Ectodermal cell (in vitro differentiated cells): ENCODE measurements around the gene SUN1.

Experiments used
- H3K27ac ChIP-seq: 2 replicates; pipeline ENCODE4 v1.7.0; 2013; ENCODE audit warnings: mild to moderate bottlenecking, low read depth, low read length; ENCODE audit not compliant: insufficient read depth, poor library complexity, severe bottlenecking
- H3K27me3 ChIP-seq: 2 replicates; pipeline ENCODE4 v1.7.0; 2013; ENCODE audit warnings: mild to moderate bottlenecking, low read length; ENCODE audit not compliant: insufficient read depth, control insufficient read depth, poor library complexity, severe bottlenecking
- H3K36me3 ChIP-seq: one replicate; pipeline ENCODE4 v1.7.0; 2013; ENCODE audit warnings: low read length; ENCODE audit not compliant: control insufficient read depth, insufficient read depth
- H3K4me1 ChIP-seq: one replicate; pipeline ENCODE4 v1.7.0; 2013; ENCODE audit warnings: low read length; ENCODE audit not compliant: control insufficient read depth, insufficient read depth
- H3K4me3 ChIP-seq: 2 replicates; pipeline ENCODE4 v1.7.0; 2013; ENCODE audit warnings: low read depth, low read length, control low read depth; ENCODE audit not compliant: insufficient read depth
- H3K9me3 ChIP-seq: 2 replicates; pipeline ENCODE4 v1.7.0; 2013; ENCODE audit warnings: mild to moderate bottlenecking, low read length, moderate library complexity; ENCODE audit not compliant: control insufficient read depth
- WGBS, 2 experiments: methylation state at CpG; one replicate each; pipeline ENCODE4 v1.1.7; 2013; ENCODE audit warnings: missing lambda C conversion rate in 2 of 2; 5-methylcytosine and 5-hydroxymethylcytosine counted together

Gene SUN1

GRCh38 chr7:891805-892204 lies 59.5 kb downstream of the SUN1 start:
- 96 to 97% methylated on average over 20 of the region's 20 CpGs for WGBS, 2 experiments
- Histone ChIP-seq H3K9me3 (no peaks in the 10 kb centered on the region), H3K27ac (no peak overlapping the region), H3K36me3 (peaks cover 38% of the 10 kb centered on the region), H3K4me1 (no peaks in the 10 kb centered on the region), H3K27me3 (no peaks in the 10 kb centered on the region), H3K4me3 (no peak overlapping the region)

GRCh38 chr7:892648-893593 lies 60.6 kb downstream of the SUN1 start:
- H3K36me3 ChIP-seq = peaks cover 32% of the 10 kb centered on the region
- H3K27ac ChIP-seq = no peak overlapping the region
- H3K4me1 ChIP-seq = no peaks in the 10 kb centered on the region
- no peaks in the 10 kb centered on the region for H3K27me3 ChIP-seq
- H3K9me3 ChIP-seq = no peaks in the 10 kb centered on the region
- H3K4me3 ChIP-seq = no peak overlapping the region
- 94 to 97% methylated on average over 40 to 44 of the region's 48 CpGs for WGBS, 2 experiments

GRCh38 chr7:893686-894085 lies 61.4 kb downstream of the SUN1 start:
- Histone ChIP-seq H3K4me3 (no peak overlapping the region), H3K9me3 (no peaks in the 10 kb centered on the region), H3K27ac (no peak overlapping the region), H3K27me3 (no peaks in the 10 kb centered on the region), H3K4me1 (no peaks in the 10 kb centered on the region), H3K36me3 (peaks cover 32% of the 10 kb centered on the region)
- WGBS, 2 experiments = 95 to 97% methylated on average over 19 of the region's 19 CpGs

GRCh38 chr7:894164-894867 lies 62.0 kb downstream of the SUN1 start:
- Histone ChIP-seq H3K27me3 (no peaks in the 10 kb centered on the region), H3K36me3 (peaks cover 32% of the 10 kb centered on the region), H3K4me1 (no peaks in the 10 kb centered on the region)

GRCh38 chr7:894927-895450 lies 62.7 kb downstream of the SUN1 start:
- Histone ChIP-seq H3K36me3 (peaks cover 32% of the 10 kb centered on the region), H3K27me3 (no peaks in the 10 kb centered on the region), H3K9me3 (no peaks in the 10 kb centered on the region), H3K4me3 (no peak overlapping the region), H3K27ac (no peak overlapping the region), H3K4me1 (no peaks in the 10 kb centered on the region)
- 96% methylated on average over 21 of the region's 21 CpGs for WGBS, 2 experiments

More at GRCh38 chr7:894164-894867, 62.0 kb downstream of the SUN1 start:
- Histone ChIP-seq H3K27ac (no peak overlapping the region), H3K4me3 (no peak overlapping the region), H3K9me3 (no peaks in the 10 kb centered on the region)
- WGBS, 2 experiments = 94 to 95% methylated on average over 40 of the region's 40 CpGs

GRCh38 chr7:895451-896052 lies 63.3 kb downstream of the SUN1 start:
- no peaks in the 10 kb centered on the region for H3K4me1 ChIP-seq
- H3K4me3 ChIP-seq = no peak overlapping the region
- H3K27ac ChIP-seq = no peak overlapping the region
- 96 to 97% methylated on average over 52 of the region's 52 CpGs for WGBS, 2 experiments
- H3K9me3 ChIP-seq = no peaks in the 10 kb centered on the region
- H3K36me3 ChIP-seq = peaks cover 29% of the 10 kb centered on the region
- H3K27me3 ChIP-seq = no peaks in the 10 kb centered on the region

- Histone ChIP-seq H3K27ac (no peak overlapping the region), H3K4me3 (no peak overlapping the region), H3K36me3 (peaks cover 25% of the 10 kb centered on the region), H3K9me3 (no peaks in the 10 kb centered on the region), H3K4me1 (no peaks in the 10 kb centered on the region), H3K27me3 (no peaks in the 10 kb centered on the region)
- 93 to 94% methylated on average over 41 to 42 of the region's 42 CpGs for WGBS, 2 experiments
Measured at GRCh38 chr7:896346-897075, 64.2 kb downstream of the SUN1 start.

- H3K9me3 ChIP-seq = no peaks in the 10 kb centered on the region
- WGBS, 2 experiments = 97 to 98% methylated on average over 14 of the region's 14 CpGs
- no peak overlapping the region for H3K27ac ChIP-seq
- H3K27me3 ChIP-seq = no peaks in the 10 kb centered on the region
- no peaks in the 10 kb centered on the region for H3K4me1 ChIP-seq
- no peak overlapping the region for H3K4me3 ChIP-seq
- H3K36me3 ChIP-seq = peaks cover 25% of the 10 kb centered on the region
Measured at GRCh38 chr7:897086-897485, 64.8 kb downstream of the SUN1 start.

GRCh38 chr7:897771-898376 lies 65.6 kb downstream of the SUN1 start:
- H3K9me3 ChIP-seq = no peaks in the 10 kb centered on the region
- no peak overlapping the region for H3K27ac ChIP-seq
- H3K4me3 ChIP-seq = no peak overlapping the region
- H3K27me3 ChIP-seq = no peaks in the 10 kb centered on the region
- no peaks in the 10 kb centered on the region for H3K4me1 ChIP-seq
- 91 to 92% methylated on average over 27 of the region's 27 CpGs for WGBS, 2 experiments
- H3K36me3 ChIP-seq = peaks cover 25% of the 10 kb centered on the region
